Neutrophil (primary cell): ENCODE data around the gene YDJC.
"Not testable (repeated sequence)": the region's sequence is repeated elsewhere in the genome, so short reads cannot be mapped to it uniquely, and the experiment has no call there.

ENCODE experiments used
- H3K27ac ChIP-seq: fragments of 200-600 bp; sonication (generic); 2 replicates; pipeline ENCODE4 v1.5.1; 2016; ENCODE audit warnings: mild to moderate bottlenecking, moderate library complexity
- H3K27me3 ChIP-seq: fragments of 200-600 bp; sonication (generic); 2 replicates; pipeline ENCODE4 v1.6.0; 2016; ENCODE audit warnings: mild to moderate bottlenecking
- H3K36me3 ChIP-seq: fragments of 200-600 bp; sonication (generic); 2 replicates; pipeline ENCODE4 v1.5.1; 2017
- H3K4me1 ChIP-seq, 2 experiments: fragments of 200-600 bp in 1 of 2; sonication (generic) in 1 of 2; 1 replicate in 1 of 2; 2 replicates in 1 of 2; pipeline versions ENCODE4 v1.5.1 to v1.6.1; 2013 to 2016; ENCODE audit warnings: low read depth in 1 of 2, low read length in 1 of 2, mild to moderate bottlenecking in 1 of 2, moderate library complexity in 1 of 2; ENCODE audit not compliant: control insufficient read depth in 1 of 2, insufficient read depth in 1 of 2
- H3K4me3 ChIP-seq, 2 experiments: fragments of 200-600 bp in 1 of 2; sonication (generic) in 1 of 2; 1 replicate in 1 of 2; 2 replicates in 1 of 2; pipeline ENCODE4 v1.5.1; 2013 to 2016; ENCODE audit warnings: low read depth in 1 of 2, low read length in 1 of 2, mild to moderate bottlenecking in 1 of 2, moderate library complexity in 1 of 2
- H3K9me3 ChIP-seq: fragments of 200-600 bp; sonication (generic); 2 replicates; pipeline ENCODE4 v1.5.1; 2016
- CTCF ChIP-seq: fragments of 200-600 bp; sonication (generic); IDR thresholded peaks from 2 replicates; pipeline ENCODE4 v1.5.1; 2016; ENCODE audit warnings: antibody characterized with exemption

YDJC gene

DNA sequence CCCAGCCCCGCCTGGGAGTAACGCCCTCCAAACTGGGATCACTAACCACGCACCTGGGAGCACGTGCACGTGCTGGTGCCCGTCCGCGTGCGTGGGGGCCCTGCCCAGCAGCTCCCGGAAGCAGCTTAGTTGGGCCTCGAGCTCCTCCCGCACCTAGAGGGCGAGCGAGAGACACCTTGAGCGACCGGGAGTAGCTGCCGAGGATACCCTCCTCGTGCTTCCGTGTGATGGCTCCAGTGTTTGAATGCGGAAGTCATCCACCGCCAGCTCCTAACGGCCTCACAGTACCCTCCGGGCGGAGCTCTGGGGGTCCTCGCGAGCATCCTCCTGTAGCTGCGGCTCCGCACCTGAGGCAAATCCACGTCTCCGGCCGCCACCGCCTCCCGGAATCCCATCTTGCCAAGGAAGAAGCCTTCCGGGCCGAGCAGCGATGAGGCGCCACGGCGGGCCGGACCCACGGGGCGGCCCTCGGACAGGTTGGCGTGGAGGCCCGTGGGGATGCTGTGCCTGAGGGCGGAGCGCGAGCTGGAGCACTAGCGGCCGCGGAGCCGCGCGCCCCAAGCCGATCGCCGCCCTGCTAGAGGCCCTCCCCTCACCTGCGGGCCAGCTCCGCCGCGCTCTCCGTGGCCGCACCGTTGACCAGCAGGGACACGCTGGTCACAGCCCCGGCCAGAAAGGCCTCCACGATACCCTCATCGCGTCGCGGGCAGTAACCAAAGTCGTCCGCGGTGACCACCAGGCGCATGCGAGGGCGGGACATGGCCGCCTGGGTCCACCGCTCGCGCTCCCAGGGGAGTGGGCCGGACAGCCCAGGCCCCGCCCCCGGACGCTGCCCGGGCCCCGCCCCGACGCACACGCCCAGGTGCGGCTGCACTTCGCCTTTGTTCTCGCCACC lies at the start of gene YDJC:
YDJC (minus strand) TSS at position 768 of the 895 bp plus-strand sequence; CDS start at position 760, 8 bp downstream.
- peak; percentile 71 for TF ChIP-seq CTCF
- H3K27ac ChIP-seq: peak within 1 kb of the TSS; percentile 88
- H3K4me1 ChIP-seq: peaks cover 25 to 26% of the 10 kb centered on the region in 2 experiments
- H3K9me3 ChIP-seq: no peaks in the 10 kb centered on the region
- H3K36me3 ChIP-seq: peaks cover 5% of the 10 kb centered on the region
- H3K27me3 ChIP-seq: no peaks in the 10 kb centered on the region
- H3K4me3 ChIP-seq: peak within 1 kb of the TSS; percentile 97 to 100

DNA sequence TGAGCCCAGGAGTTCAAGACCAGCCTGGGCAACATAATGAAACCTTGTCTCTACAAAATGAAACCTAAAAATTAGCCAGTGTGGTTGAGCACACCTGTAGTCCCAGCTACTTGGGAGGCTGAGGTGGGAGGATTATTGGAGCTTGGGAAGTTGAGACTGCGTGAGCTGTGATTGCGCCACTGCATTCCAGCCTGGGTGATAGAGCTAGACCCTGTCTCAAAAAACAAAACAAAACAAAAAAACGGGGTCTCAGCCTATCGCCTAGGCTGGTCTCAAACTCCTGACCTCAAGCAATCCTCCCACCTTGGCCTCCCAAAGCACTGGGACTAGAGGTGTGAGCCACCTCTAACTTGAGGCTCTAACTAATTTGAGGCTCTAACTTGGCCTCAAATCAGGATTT lies 49.6 kb upstream of the YDJC start:
- no peak overlapping the region for H3K4me3 ChIP-seq
- no peaks in the 10 kb centered on the region for H3K4me1 ChIP-seq
- no peaks in the 10 kb centered on the region for H3K9me3 ChIP-seq
- peaks cover 68% of the 10 kb centered on the region for H3K36me3 ChIP-seq
- TF ChIP-seq CTCF: no peak
- H3K27me3 ChIP-seq: no peaks in the 10 kb centered on the region
- no peak overlapping the region for H3K27ac ChIP-seq

GRCh38 chr22:21678842-21679241 lies 49.0 kb upstream of the YDJC start:
- H3K4me1 ChIP-seq, H3K9me3 ChIP-seq, H3K27ac ChIP-seq, H3K27me3 ChIP-seq, H3K4me3 ChIP-seq: not testable (repeated sequence)
- H3K36me3 ChIP-seq: peaks cover 70% of the 10 kb centered on the region

- no peaks in the 10 kb centered on the region for H3K9me3 ChIP-seq
- no peak for TF ChIP-seq CTCF
- no peaks in the 10 kb centered on the region for H3K4me1 ChIP-seq
- peaks cover 70% of the 10 kb centered on the region for H3K36me3 ChIP-seq
- no peaks in the 10 kb centered on the region for H3K27me3 ChIP-seq
- no peak overlapping the region for H3K27ac ChIP-seq
- no peak overlapping the region for H3K4me3 ChIP-seq
Measured at GRCh38 chr22:21677606-21678443, 48.0 kb upstream of the YDJC start.

DNA sequence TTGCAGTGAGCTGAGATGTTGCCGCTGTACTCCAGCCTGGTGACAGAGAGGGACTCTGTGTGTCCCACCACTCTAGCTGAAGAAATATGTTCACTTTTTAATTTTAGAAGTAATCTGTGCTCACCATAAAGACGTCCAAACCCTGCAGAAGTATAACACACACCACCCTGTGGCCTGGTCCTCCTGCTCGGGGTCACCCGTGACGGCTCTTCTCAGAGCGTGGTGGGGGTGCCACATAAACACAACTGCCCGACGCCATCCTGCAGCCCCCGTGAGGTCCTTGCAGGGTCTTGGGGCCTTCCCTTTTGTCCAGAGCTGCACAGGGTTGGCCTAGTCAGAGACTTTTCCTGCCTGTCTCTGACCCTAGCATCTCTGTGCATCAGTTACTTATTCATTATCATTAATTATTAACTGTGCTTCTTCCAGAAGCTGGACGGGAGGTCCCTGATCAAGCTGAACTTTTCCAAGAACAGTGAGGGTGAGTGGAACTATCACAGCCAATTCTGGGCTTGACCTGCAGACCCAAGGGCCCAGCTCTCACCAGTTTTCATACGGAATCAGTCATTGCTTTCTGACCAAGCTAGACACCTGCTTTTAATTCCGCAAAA lies 44.9 kb upstream of the YDJC start:
- H3K4me1 ChIP-seq: peaks cover 0 to 4% of the 10 kb centered on the region in 2 experiments
- no peak for TF ChIP-seq CTCF
- H3K27ac ChIP-seq: no peak overlapping the region
- no peak overlapping the region for H3K4me3 ChIP-seq
- H3K27me3 ChIP-seq: no peaks in the 10 kb centered on the region
- no peaks in the 10 kb centered on the region for H3K9me3 ChIP-seq
- H3K36me3 ChIP-seq: peaks cover 69% of the 10 kb centered on the region
